Sigmoid colon (tissue), 4 donors: ENCODE measurements around the gene DCDC1.

ENCODE experiments used
- POLR2A ChIP-seq, 2 donors: fragments of 450-650 bp; IDR thresholded peaks; one replicate each; pipeline ENCODE4 v1.6.1; 2016; ENCODE audit warnings: antibody characterized with exemption in 2 of 2, mild to moderate bottlenecking in 2 of 2, moderate library complexity in 2 of 2
- POLR2AphosphoS5 ChIP-seq, 4 donors: sonication (generic); formaldehyde crosslinking; IDR thresholded peaks; one replicate each; pipeline ENCODE4 v1.6.1; 2017; ENCODE audit warnings: antibody characterized with exemption in 4 of 4
- TF ChIP-seq, protein P1 (sequence below), 4 experiments: fragments of 450-650 bp in 3 of 4; fragments of 200-600 bp in 1 of 4; IDR thresholded peaks; one replicate each; pipeline ENCODE4 v1.5.1; 2016 to 2019; ENCODE audit warnings: antibody characterized with exemption in 4 of 4, mild to moderate bottlenecking in 3 of 4, moderate library complexity in 2 of 4

DNA sequence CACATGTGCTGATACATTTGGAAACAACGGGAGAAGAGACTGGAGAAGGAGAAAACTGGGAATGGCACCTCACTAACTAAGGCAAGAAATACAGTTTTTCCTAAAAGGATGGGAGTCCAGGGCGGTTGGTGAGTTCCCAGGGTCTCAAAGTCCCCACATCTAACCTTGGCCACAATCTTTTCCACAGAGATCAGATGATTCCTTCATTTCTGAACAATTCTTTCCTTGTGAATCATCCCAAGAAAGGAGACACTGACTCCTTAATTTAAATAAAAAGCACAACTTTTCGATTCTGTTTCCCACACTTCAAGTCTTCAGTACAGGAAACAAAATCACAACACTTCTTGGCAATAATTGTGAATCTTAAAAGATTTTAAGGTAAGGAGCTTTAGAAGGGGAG lies 384.7 kb downstream of the DCDC1 start:
- TF ChIP-seq, protein P1, sequence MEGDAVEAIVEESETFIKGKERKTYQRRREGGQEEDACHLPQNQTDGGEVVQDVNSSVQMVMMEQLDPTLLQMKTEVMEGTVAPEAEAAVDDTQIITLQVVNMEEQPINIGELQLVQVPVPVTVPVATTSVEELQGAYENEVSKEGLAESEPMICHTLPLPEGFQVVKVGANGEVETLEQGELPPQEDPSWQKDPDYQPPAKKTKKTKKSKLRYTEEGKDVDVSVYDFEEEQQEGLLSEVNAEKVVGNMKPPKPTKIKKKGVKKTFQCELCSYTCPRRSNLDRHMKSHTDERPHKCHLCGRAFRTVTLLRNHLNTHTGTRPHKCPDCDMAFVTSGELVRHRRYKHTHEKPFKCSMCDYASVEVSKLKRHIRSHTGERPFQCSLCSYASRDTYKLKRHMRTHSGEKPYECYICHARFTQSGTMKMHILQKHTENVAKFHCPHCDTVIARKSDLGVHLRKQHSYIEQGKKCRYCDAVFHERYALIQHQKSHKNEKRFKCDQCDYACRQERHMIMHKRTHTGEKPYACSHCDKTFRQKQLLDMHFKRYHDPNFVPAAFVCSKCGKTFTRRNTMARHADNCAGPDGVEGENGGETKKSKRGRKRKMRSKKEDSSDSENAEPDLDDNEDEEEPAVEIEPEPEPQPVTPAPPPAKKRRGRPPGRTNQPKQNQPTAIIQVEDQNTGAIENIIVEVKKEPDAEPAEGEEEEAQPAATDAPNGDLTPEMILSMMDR (IDR thresholded peaks at IDR 0.05), result no peak
- TF ChIP-seq POLR2A (IDR thresholded peaks at IDR 0.05) (no peak), POLR2AphosphoS5 (IDR thresholded peaks at IDR 0.05) (no peak)
